GM18867 (cell line): ENCODE data around the gene SLC36A3.
A peak's percentile ranks its signal among the peaks of the same experiment; 100 is the strongest.
"Not testable (repeated sequence)": the region's sequence is repeated elsewhere in the genome, so short reads cannot be mapped to it uniquely, and the experiment has no call there.

Experiments
- ATAC-seq: cut with Tn5 transposase; IDR thresholded peaks from one replicate; pipeline ENCODE4 v1.9.1; 2021; ENCODE audit warnings: mild to moderate bottlenecking, moderate library complexity; ENCODE audit not compliant: unreplicated experiment

The SLC36A3 gene

GRCh38 chr5:151303666-151304065 is at the start of gene SLC36A3:
TSS of gene SLC36A3 (minus strand) at chr5:151303766. CDS start at chr5:151303354, 412 bp downstream.
- no peak for ATAC-seq

- no peak for ATAC-seq
These were observed 48.1 kb upstream of the SLC36A3 start for GRCh38 chr5:151351671-151352070.

GRCh38 chr5:151348789-151349188 is 45.2 kb upstream of the SLC36A3 start:
- ATAC-seq, result no peak

- ATAC-seq, result no peak
These were observed 43.8 kb upstream of the SLC36A3 start, which contains the start of gene SLC36A2 for GRCh38 chr5:151347369-151347768. TSS of gene SLC36A2 (minus strand) at chr5:151347559. CDS start at chr5:151347460, 99 bp downstream.

GRCh38 chr5:151345808-151346478 is 42.4 kb upstream of the SLC36A3 start:
- no peak for ATAC-seq

- no peak for ATAC-seq
These were observed 41.7 kb upstream of the SLC36A3 start for GRCh38 chr5:151345187-151345807.

GRCh38 chr5:151344088-151344487 is 40.5 kb upstream of the SLC36A3 start:
- no peak for ATAC-seq

GRCh38 chr5:151340004-151340403 is 36.4 kb upstream of the SLC36A3 start:
- ATAC-seq, result no peak

GRCh38 chr5:151338734-151339133 is 35.2 kb upstream of the SLC36A3 start:
- no peak for ATAC-seq

- ATAC-seq, result no peak
These were observed 29.3 kb upstream of the SLC36A3 start for GRCh38 chr5:151332857-151333256.

- ATAC-seq, result peak; percentile 63
These were observed 25.2 kb upstream of the SLC36A3 start for GRCh38 chr5:151328734-151329133.

- ATAC-seq, result no peak
These were observed 24.0 kb upstream of the SLC36A3 start for GRCh38 chr5:151327585-151327984.

- ATAC-seq, result no peak
These were observed 22.7 kb upstream of the SLC36A3 start for GRCh38 chr5:151326266-151326665.

GRCh38 chr5:151320481-151320880 is 16.9 kb upstream of the SLC36A3 start:
- no peak for ATAC-seq

- peak; percentile 69 for ATAC-seq
These were observed 15.5 kb upstream of the SLC36A3 start for GRCh38 chr5:151318850-151319732.

GRCh38 chr5:151317871-151318270 is 14.3 kb upstream of the SLC36A3 start:
- no peak for ATAC-seq

GRCh38 chr5:151315998-151316597 is 12.5 kb upstream of the SLC36A3 start:
- ATAC-seq, result peak; percentile 88

- no peak for ATAC-seq
These were observed 9.8 kb upstream of the SLC36A3 start for GRCh38 chr5:151313357-151313756.

GRCh38 chr5:151312756-151313324 is 9.3 kb upstream of the SLC36A3 start:
- no peak for ATAC-seq

- no peak for ATAC-seq
These were observed 7.4 kb upstream of the SLC36A3 start for GRCh38 chr5:151310932-151311331.

- not testable (repeated sequence) for ATAC-seq
These were observed 6.3 kb upstream of the SLC36A3 start for GRCh38 chr5:151309821-151310220.
